Activated CD8-positive, alpha-beta T cell treated with anti-CD3 and anti-CD28 coated beads, Interleukin-2, amount 10 ng/mL, durations not matched to agents 7 days and 5 days (primary cell): Measurements from ENCODE around the gene SLC4A3. TPM values are rescaled to one million over a fixed set of nuclear protein-coding genes. Genes with fewer than 3 reads are reported as not detected.

Experiments
- ATAC-seq: fragments of 150-1000 bp; cut with Tn5 transposase; one replicate; pipeline ENCODE4 v1.10.0; 2021; ENCODE audit warnings: moderate library complexity
- CTCF ChIA-PET: fragments of 350-600 bp; sonication (Branson Sonifier 250); formaldehyde crosslinking; loops from one replicate; lab custom pipeline; 2021; ENCODE audit warnings: antibody characterized with exemption; lab: Charles Lee
- POLR2A ChIA-PET: fragments of 350-600 bp; sonication (Branson Sonifier 250); formaldehyde crosslinking; loops from one replicate; lab custom pipeline; 2021; ENCODE audit warnings: antibody characterized with exemption; lab: Charles Lee
- DNase-seq: peaks from one replicate; pipeline ENCODE4 v3.0.0-alpha.2; 2020
- H3K27ac Mint-ChIP-seq: one replicate; pipeline ENCODE4 v1.8.0; 2021; ENCODE audit warnings: mild to moderate bottlenecking, mixed read lengths
- H3K27me3 Mint-ChIP-seq: one replicate; pipeline ENCODE4 v1.8.0; 2021; ENCODE audit warnings: low read depth, mixed read lengths
- H3K36me3 Mint-ChIP-seq: one replicate; pipeline ENCODE4 v1.8.0; 2021; ENCODE audit warnings: low read depth, mixed read lengths
- H3K4me1 Mint-ChIP-seq: one replicate; pipeline ENCODE4 v1.8.0; 2021; ENCODE audit warnings: low read depth, mixed read lengths
- H3K4me3 Mint-ChIP-seq: one replicate; pipeline ENCODE4 v1.8.0; 2021; ENCODE audit warnings: mild to moderate bottlenecking, mixed read lengths
- H3K9me3 Mint-ChIP-seq: one replicate; pipeline ENCODE4 v1.8.0; 2022; ENCODE audit warnings: mixed read lengths; ENCODE audit not compliant: insufficient read depth
- total RNA-seq, 2 experiments: library from RNA; stranded (reverse); gene quantifications; one replicate each; pipeline ENCODE4 v1.2.3, GENCODE V29; 2021

The SLC4A3 gene
- total RNA-seq, 2 experiments from 2014 or later: not detected

DNA sequence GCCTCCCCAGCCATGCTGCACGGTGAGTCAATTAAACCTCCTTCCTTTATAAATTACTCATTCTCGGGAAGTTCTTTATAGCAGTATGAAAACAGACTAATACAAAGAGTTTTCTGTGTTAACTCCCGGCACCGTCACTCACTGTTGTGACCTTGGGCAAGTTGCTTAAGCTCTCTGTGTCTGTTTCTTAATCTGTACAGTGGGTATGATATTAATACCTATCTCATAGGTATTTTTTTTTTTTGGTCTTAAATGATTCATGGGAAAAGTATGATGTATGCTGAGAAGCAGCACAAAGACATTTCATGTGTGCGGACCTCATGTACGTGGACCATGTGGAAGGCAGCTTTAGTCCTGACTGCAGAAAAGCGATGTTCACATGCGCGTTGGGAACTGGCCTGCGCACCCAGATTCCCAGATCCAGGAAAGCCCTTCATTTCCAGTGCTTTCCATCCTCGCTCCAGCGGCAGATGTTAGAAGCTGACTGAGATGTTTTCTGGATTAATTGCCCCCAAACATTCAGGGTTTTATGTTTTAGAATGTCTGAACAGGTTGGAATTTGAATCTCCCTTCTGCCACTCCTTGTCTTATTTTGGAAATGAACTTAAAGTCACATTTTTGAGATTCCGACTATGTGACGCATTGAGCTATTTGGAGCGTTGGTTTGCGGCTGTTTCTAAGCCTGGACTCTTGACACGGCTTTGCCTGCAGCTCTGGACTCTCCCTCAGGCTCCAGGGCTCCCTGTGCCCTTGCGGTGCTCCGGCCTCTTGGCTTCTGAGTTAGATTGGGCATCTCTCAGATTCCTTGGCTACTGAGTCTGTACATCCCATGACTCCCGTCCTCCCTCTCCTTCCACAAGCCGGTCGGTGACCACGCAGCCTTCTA, 61.4 kb downstream of the SLC4A3 start:
- ATAC-seq: no peak
- H3K4me1 Mint-ChIP-seq: peaks cover 16% of the 10 kb centered on the region
- H3K27me3 Mint-ChIP-seq: peaks cover 8% of the 10 kb centered on the region
- H3K9me3 Mint-ChIP-seq: no peaks in the 10 kb centered on the region
- no peak overlapping the region for H3K4me3 Mint-ChIP-seq
- no peak for DNase-seq
- ChIA-PET CTCF (interaction anchor here (0.9 to 2.6 kb wide), 15 partner anchors 8 to 193 kb away, joined by 3 to 18 read pairs (median 4); partner anchors contain the start of genes CHPF and TMEM198), POLR2A (no interaction called here)
- no peaks in the 10 kb centered on the region for H3K36me3 Mint-ChIP-seq
- H3K27ac Mint-ChIP-seq: no peak overlapping the region

DNA sequence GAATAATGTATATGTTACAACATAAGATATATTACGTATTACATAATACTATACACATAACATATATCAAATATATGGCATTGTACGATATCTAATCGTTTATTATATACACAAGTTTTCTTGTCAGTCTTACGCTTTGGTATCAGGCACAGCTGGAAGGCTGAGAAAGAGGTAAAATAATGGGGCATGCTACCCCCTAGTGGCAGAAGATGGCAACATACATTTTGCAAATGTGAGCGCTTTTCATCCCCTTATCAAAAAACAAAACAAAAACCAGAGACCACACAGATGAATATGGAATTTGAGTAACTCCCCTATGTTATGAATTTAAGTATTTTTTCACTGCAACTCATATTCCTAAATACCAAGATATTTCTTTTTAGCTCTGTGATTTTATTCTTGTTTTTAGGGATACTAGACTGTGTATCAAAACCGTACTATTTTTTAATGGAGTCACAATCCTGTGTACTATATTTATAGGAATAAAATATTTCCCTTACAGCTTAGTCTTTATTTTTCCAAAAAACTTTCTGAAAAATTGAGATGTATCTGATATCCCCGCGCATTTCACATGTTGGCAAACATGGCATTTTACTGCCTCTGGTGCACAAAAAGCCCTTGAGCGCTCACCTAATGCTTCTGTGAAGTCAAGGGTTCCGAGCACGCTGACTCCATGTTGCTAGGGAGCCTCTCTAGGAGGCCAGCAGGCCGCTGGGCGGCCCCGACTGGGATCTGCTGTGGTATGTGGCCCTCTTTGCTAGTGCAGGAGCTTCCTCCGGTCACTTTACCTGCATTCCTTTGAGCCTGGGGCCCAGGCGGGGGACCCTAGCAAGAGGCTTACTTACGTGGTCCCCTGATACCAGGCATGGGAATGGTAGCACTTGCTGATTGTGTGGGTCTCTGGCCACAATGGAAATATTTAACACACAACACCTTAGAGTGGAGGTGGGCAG, 62.5 kb downstream of the SLC4A3 start:
- Mint-ChIP-seq H3K36me3 (no peaks in the 10 kb centered on the region), H3K4me3 (no peak overlapping the region), H3K4me1 (peaks cover 10% of the 10 kb centered on the region), H3K9me3 (no peaks in the 10 kb centered on the region), H3K27ac (no peak overlapping the region), H3K27me3 (peaks cover 11% of the 10 kb centered on the region)
- ATAC-seq (peak; percentile 52), DNase-seq (peak; percentile 67)
- ChIA-PET POLR2A (no interaction called here), CTCF (interaction anchor here (0.8 to 2.6 kb wide), 19 partner anchors 9 to 194 kb away, joined by 3 to 18 read pairs (median 3); partner anchors contain the start of genes CHPF and TMEM198)

DNA sequence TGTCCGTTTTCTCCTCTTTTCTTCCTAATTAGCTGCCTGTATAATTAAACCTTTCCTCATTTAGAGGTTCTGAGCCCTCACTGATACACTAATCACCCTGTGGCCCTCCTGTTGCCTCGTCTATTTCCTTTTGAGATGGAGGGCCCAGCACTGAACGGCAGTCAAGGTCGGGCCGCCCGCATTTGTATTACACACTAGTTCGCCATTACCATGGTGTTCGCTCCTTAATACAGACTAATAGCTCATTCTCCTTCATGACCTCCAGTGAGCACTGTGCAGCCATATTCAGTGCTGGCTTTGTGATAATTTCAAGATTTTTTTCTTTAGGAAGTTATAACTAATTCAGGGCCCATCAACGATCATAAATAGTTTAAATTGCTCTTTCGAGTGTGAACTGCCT, 64.1 kb downstream of the SLC4A3 start:
- H3K36me3 Mint-ChIP-seq: no peaks in the 10 kb centered on the region
- ATAC-seq (no peak), DNase-seq (no peak)
- CTCF ChIA-PET: interaction anchor here (1.0 to 1.1 kb wide), 2 partner anchors 16 to 32 kb away, joined by 3 read pairs; no protein-coding TSS in a partner anchor
- H3K4me1 Mint-ChIP-seq: peaks cover 2% of the 10 kb centered on the region
- POLR2A ChIA-PET: no interaction called here
- peaks cover 19% of the 10 kb centered on the region for H3K27me3 Mint-ChIP-seq
- H3K27ac Mint-ChIP-seq: no peak overlapping the region
- no peak overlapping the region for H3K4me3 Mint-ChIP-seq
- H3K9me3 Mint-ChIP-seq: no peaks in the 10 kb centered on the region

Other genes starting within 250 kb of the SLC4A3 start
- 10 to 100 TPM; 58.1 to 59.7 TPM for gene DNPEP, start 239.7 kb upstream of the SLC4A3 start, total RNA-seq
- gene DES, start 209.3 kb upstream of the SLC4A3 start, total RNA-seq: not detected
- 10 to 100 TPM; 10.8 to 11.6 TPM for gene SPEG, start 192.8 kb upstream of the SLC4A3 start, total RNA-seq
- gene GMPPA, start 128.7 kb upstream of the SLC4A3 start, total RNA-seq: 10 to 100 TPM; 37.8 to 41.2 TPM
- not detected for gene ASIC4, start 113.1 kb upstream of the SLC4A3 start, total RNA-seq
- gene CHPF, start 83.8 kb upstream of the SLC4A3 start, total RNA-seq: 1 to 10 TPM; 7.1 to 7.3 TPM
- gene TMEM198, start 83.6 kb upstream of the SLC4A3 start, total RNA-seq: under 1 TPM; 0.47 to 0.60 TPM
- under 1 TPM; 0.18 to 0.45 TPM for gene OBSL1, start 56.1 kb upstream of the SLC4A3 start, total RNA-seq
- gene INHA, start 55.3 kb upstream of the SLC4A3 start, total RNA-seq: not detected
- 10 to 100 TPM; 30.0 to 33.1 TPM for gene STK11IP, start 29.8 kb upstream of the SLC4A3 start, total RNA-seq